ENCODE data around the gene TUBB4B.

The TUBB4B gene

DNA sequence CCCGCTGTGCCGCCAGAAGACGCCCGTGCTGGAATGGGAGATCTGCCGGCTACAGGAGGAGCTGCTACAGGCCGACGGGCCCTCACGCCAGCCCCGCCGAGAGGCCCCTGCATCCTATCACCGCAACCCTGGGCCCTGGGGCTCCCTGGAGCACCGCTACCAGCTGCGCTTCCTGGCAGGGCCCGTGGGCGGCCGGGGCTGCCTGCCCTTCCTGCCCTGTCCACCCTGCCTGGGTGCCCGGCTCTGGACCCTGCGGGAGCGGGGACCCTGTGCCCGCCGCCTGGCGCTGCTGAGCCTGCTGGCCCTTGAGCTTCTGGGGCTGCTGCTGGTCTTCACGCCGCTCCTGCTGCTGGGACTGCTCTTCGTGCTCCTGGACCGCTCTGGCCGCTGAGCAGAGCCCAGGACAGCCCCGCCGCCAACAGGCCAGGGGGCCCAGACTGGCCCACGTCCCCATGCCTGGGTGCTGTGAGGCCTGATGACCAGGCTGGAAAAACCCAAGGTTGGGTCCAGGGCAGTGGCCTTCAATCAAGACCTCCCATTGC lies 22.8 kb upstream of the TUBB4B start:
- Histone ChIP-seq H2BK120ac (ENCODE audit: insufficient read depth, low read length, poor library complexity) (no peak overlapping the region), H3K27me3 (ENCODE audit: insufficient read depth, low read length) (no peaks in the 10 kb centered on the region), H3K4me1 (ENCODE audit: control insufficient read depth in 1 of 2, insufficient read depth in 2 of 2, low read length in 2 of 2) (peaks cover 18 to 21% of the 10 kb centered on the region in 2 experiments), H3K14ac (ENCODE audit: low read length) (no peak overlapping the region), H3K27ac (ENCODE audit: low read depth, low read length) (no peak overlapping the region), H3K79me1 (ENCODE audit: low read length) (peaks cover 5% of the 10 kb centered on the region), H3K23ac (ENCODE audit: low read length) (no peak overlapping the region), H4K91ac (ENCODE audit: low read depth, low read length) (no peak overlapping the region), H2BK5ac (ENCODE audit: low read depth, low read length, poor library complexity) (no peak overlapping the region), H2AFZ (ENCODE audit: insufficient read depth, low read length, poor library complexity) (no peak overlapping the region), H3K4me2 (ENCODE audit: low read length) (no peak overlapping the region), H3K79me2 (ENCODE audit: control insufficient read depth, insufficient read depth, low read length, poor library complexity) (no peaks in the 10 kb centered on the region), H3K36me3 (ENCODE audit: control insufficient read depth in 1 of 2, insufficient read depth in 2 of 2, low read length in 2 of 2) (peaks cover 37 to 40% of the 10 kb centered on the region in 2 experiments), H4K8ac (ENCODE audit: low read depth, low read length) (no peak overlapping the region), H2BK12ac (ENCODE audit: low read length) (no peak overlapping the region), H2AK5ac (ENCODE audit: low read length) (no peak overlapping the region), H3K9ac (ENCODE audit: low read length) (no peak overlapping the region), H3K18ac (ENCODE audit: low read length) (no peak overlapping the region), H3K9me3 (ENCODE audit: insufficient read depth, low read depth, low read length) (no peaks in the 10 kb centered on the region), H4K12ac (ENCODE audit: low read depth, low read length) (no peak overlapping the region), H3K4me3 (ENCODE audit: low read depth, low read length) (no peak overlapping the region), H3K4ac (ENCODE audit: low read depth, low read length) (no peak overlapping the region)
- DNase-seq = no peak
- no CpG with 5 or more reads among the region's 30 CpGs for WGBS (ENCODE audit: extremely low coverage, insufficient coverage, insufficient read length)

GRCh38 chr9:137218754-137219271 lies 22.3 kb upstream of the TUBB4B start:
- Histone ChIP-seq H3K23ac (ENCODE audit: low read length) (no peak overlapping the region), H3K79me2 (ENCODE audit: control insufficient read depth, insufficient read depth, low read length, poor library complexity) (peaks cover 2% of the 10 kb centered on the region), H2BK12ac (ENCODE audit: low read length) (no peak overlapping the region), H2AFZ (ENCODE audit: insufficient read depth, low read length, poor library complexity) (no peak overlapping the region), H3K36me3 (ENCODE audit: control insufficient read depth in 1 of 2, insufficient read depth in 2 of 2, low read length in 2 of 2) (peaks cover 31 to 35% of the 10 kb centered on the region in 2 experiments), H3K4me2 (ENCODE audit: low read length) (no peak overlapping the region), H3K4ac (ENCODE audit: low read depth, low read length) (no peak overlapping the region), H2BK5ac (ENCODE audit: low read depth, low read length, poor library complexity) (no peak overlapping the region), H4K8ac (ENCODE audit: low read depth, low read length) (no peak overlapping the region), H3K79me1 (ENCODE audit: low read length) (peaks cover 8% of the 10 kb centered on the region), H3K9me3 (ENCODE audit: insufficient read depth, low read depth, low read length) (no peaks in the 10 kb centered on the region), H3K27me3 (ENCODE audit: insufficient read depth, low read length) (no peaks in the 10 kb centered on the region), H3K4me3 (ENCODE audit: low read depth, low read length) (no peak overlapping the region), H2BK120ac (ENCODE audit: insufficient read depth, low read length, poor library complexity) (no peak overlapping the region), H3K9ac (ENCODE audit: low read length) (no peak overlapping the region), H3K27ac (ENCODE audit: low read depth, low read length) (no peak overlapping the region), H4K91ac (ENCODE audit: low read depth, low read length) (no peak overlapping the region), H3K18ac (ENCODE audit: low read length) (no peak overlapping the region), H3K4me1 (ENCODE audit: control insufficient read depth in 1 of 2, insufficient read depth in 2 of 2, low read length in 2 of 2) (peaks cover 18 to 21% of the 10 kb centered on the region in 2 experiments), H2AK5ac (ENCODE audit: low read length) (no peak overlapping the region), H3K14ac (ENCODE audit: low read length) (no peak overlapping the region), H4K12ac (ENCODE audit: low read depth, low read length) (no peak overlapping the region)
- DNase-seq = peak; percentile 43 to 50
- no CpG with 5 or more reads among the region's 12 CpGs for WGBS (ENCODE audit: extremely low coverage, insufficient coverage, insufficient read length)

- H3K27me3 ChIP-seq (ENCODE audit: insufficient read depth, low read length) = no peaks in the 10 kb centered on the region
- H2AFZ ChIP-seq (ENCODE audit: insufficient read depth, low read length, poor library complexity) = no peak overlapping the region
- H3K4me1 ChIP-seq (ENCODE audit: control insufficient read depth in 1 of 2, insufficient read depth in 2 of 2, low read length in 2 of 2) = peaks cover 21 to 24% of the 10 kb centered on the region in 2 experiments
- H4K12ac ChIP-seq (ENCODE audit: low read depth, low read length) = no peak overlapping the region
- no peak overlapping the region for H3K18ac ChIP-seq (ENCODE audit: low read length)
- no peak overlapping the region for H2BK5ac ChIP-seq (ENCODE audit: low read depth, low read length, poor library complexity)
- H3K4me2 ChIP-seq (ENCODE audit: low read length) = no peak overlapping the region
- no peak overlapping the region for H3K4ac ChIP-seq (ENCODE audit: low read depth, low read length)
- H3K36me3 ChIP-seq (ENCODE audit: control insufficient read depth in 1 of 2, insufficient read depth in 2 of 2, low read length in 2 of 2) = peaks cover 22 to 25% of the 10 kb centered on the region in 2 experiments
- H2BK120ac ChIP-seq (ENCODE audit: insufficient read depth, low read length, poor library complexity) = no peak overlapping the region
- no peak overlapping the region for H4K8ac ChIP-seq (ENCODE audit: low read depth, low read length)
- H3K4me3 ChIP-seq (ENCODE audit: low read depth, low read length) = no peak overlapping the region
- H3K27ac ChIP-seq (ENCODE audit: low read depth, low read length) = no peak overlapping the region
- no peak for DNase-seq
- no peak overlapping the region for H3K23ac ChIP-seq (ENCODE audit: low read length)
- no peak overlapping the region for H4K91ac ChIP-seq (ENCODE audit: low read depth, low read length)
- H3K9ac ChIP-seq (ENCODE audit: low read length) = no peak overlapping the region
- peaks cover 8% of the 10 kb centered on the region for H3K79me1 ChIP-seq (ENCODE audit: low read length)
- WGBS (ENCODE audit: extremely low coverage, insufficient coverage, insufficient read length) = no CpG with 5 or more reads among the region's 10 CpGs
- peaks cover 2% of the 10 kb centered on the region for H3K79me2 ChIP-seq (ENCODE audit: control insufficient read depth, insufficient read depth, low read length, poor library complexity)
- no peak overlapping the region for H2AK5ac ChIP-seq (ENCODE audit: low read length)
- H3K9me3 ChIP-seq (ENCODE audit: insufficient read depth, low read depth, low read length) = no peaks in the 10 kb centered on the region
- no peak overlapping the region for H2BK12ac ChIP-seq (ENCODE audit: low read length)
- H3K14ac ChIP-seq (ENCODE audit: low read length) = no peak overlapping the region
Measured at GRCh38 chr9:137219757-137220316, 21.2 kb upstream of the TUBB4B start.

GRCh38 chr9:137220317-137221094 lies 20.6 kb upstream of the TUBB4B start:
- Histone ChIP-seq H3K4me2 (ENCODE audit: low read length) (no peak overlapping the region), H2AK5ac (ENCODE audit: low read length) (no peak overlapping the region), H3K23ac (ENCODE audit: low read length) (no peak overlapping the region), H3K14ac (ENCODE audit: low read length) (no peak overlapping the region), H4K8ac (ENCODE audit: low read depth, low read length) (no peak overlapping the region), H4K12ac (ENCODE audit: low read depth, low read length) (no peak overlapping the region), H3K9ac (ENCODE audit: low read length) (no peak overlapping the region), H3K9me3 (ENCODE audit: insufficient read depth, low read depth, low read length) (no peaks in the 10 kb centered on the region), H3K18ac (ENCODE audit: low read length) (no peak overlapping the region), H2BK5ac (ENCODE audit: low read depth, low read length, poor library complexity) (no peak overlapping the region), H3K27me3 (ENCODE audit: insufficient read depth, low read length) (no peaks in the 10 kb centered on the region), H2BK120ac (ENCODE audit: insufficient read depth, low read length, poor library complexity) (no peak overlapping the region), H3K79me1 (ENCODE audit: low read length) (peaks cover 8% of the 10 kb centered on the region), H4K91ac (ENCODE audit: low read depth, low read length) (no peak overlapping the region), H3K4me1 (ENCODE audit: control insufficient read depth in 1 of 2, insufficient read depth in 2 of 2, low read length in 2 of 2) (peaks cover 21 to 24% of the 10 kb centered on the region in 2 experiments), H2BK12ac (ENCODE audit: low read length) (no peak overlapping the region), H3K79me2 (ENCODE audit: control insufficient read depth, insufficient read depth, low read length, poor library complexity) (peaks cover 2% of the 10 kb centered on the region), H2AFZ (ENCODE audit: insufficient read depth, low read length, poor library complexity) (no peak overlapping the region), H3K27ac (ENCODE audit: low read depth, low read length) (no peak overlapping the region), H3K4ac (ENCODE audit: low read depth, low read length) (no peak overlapping the region), H3K36me3 (ENCODE audit: control insufficient read depth in 1 of 2, insufficient read depth in 2 of 2, low read length in 2 of 2) (peaks cover 16 to 18% of the 10 kb centered on the region in 2 experiments), H3K4me3 (ENCODE audit: low read depth, low read length) (no peak overlapping the region)
- no CpG with 5 or more reads among the region's 52 CpGs for WGBS (ENCODE audit: extremely low coverage, insufficient coverage, insufficient read length)
- DNase-seq = no peak
